ENCODE measurements around the gene OR2T11.
A peak's percentile ranks its signal among the peaks of the same experiment; 100 is the strongest.

Gene OR2T11

DNA sequence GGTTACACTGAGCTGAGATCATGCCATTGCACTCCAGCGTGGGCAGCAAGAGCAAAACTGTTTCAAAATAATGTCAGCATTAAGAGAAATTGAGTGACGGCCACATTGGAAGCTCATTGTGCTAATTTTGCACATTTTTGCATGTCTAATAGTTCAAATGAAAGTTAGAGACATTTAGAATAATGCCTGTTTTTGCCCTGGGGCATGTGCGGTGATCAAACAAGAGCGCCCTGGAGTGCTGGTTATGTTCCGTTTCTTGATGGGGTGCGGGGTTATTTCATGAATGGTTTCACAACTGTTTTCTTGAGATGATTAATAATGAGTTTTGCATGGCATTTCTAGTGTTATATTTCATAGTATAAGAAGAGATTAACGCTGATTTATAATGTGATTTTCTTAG is 13.1 kb downstream of the OR2T11 start:
- Histone ChIP-seq H3F3A (ENCODE audit: insufficient read depth) (no peaks in the 10 kb centered on the region), H3K4me2 (ENCODE audit: low read depth, low read length, poor library complexity, severe bottlenecking) (no peak overlapping the region), H4K20me1 (ENCODE audit: low read depth, low read length) (no peaks in the 10 kb centered on the region), H3K27me3 (ENCODE audit: low read length) (no peaks in the 10 kb centered on the region), H3K27ac (ENCODE audit: low read depth, low read length) (no peak overlapping the region), H3K9ac (ENCODE audit: low read length) (no peak overlapping the region), H3K9me2 (replicated peaks; ENCODE audit: insufficient read depth, low read length) (no peaks in the 10 kb centered on the region), H3K36me3 (ENCODE audit: low read length) (no peaks in the 10 kb centered on the region), H2AFZ (ENCODE audit: low read depth, low read length, severe bottlenecking) (no peak overlapping the region), H3K79me2 (ENCODE audit: insufficient read depth, low read length) (no peaks in the 10 kb centered on the region), H3K4me3 (ENCODE audit: insufficient read depth, low read length, poor library complexity, severe bottlenecking) (no peak overlapping the region), H3K9me3 (ENCODE audit: insufficient read depth, low read length) (no peaks in the 10 kb centered on the region)
- TF ChIP-seq, protein P1, sequence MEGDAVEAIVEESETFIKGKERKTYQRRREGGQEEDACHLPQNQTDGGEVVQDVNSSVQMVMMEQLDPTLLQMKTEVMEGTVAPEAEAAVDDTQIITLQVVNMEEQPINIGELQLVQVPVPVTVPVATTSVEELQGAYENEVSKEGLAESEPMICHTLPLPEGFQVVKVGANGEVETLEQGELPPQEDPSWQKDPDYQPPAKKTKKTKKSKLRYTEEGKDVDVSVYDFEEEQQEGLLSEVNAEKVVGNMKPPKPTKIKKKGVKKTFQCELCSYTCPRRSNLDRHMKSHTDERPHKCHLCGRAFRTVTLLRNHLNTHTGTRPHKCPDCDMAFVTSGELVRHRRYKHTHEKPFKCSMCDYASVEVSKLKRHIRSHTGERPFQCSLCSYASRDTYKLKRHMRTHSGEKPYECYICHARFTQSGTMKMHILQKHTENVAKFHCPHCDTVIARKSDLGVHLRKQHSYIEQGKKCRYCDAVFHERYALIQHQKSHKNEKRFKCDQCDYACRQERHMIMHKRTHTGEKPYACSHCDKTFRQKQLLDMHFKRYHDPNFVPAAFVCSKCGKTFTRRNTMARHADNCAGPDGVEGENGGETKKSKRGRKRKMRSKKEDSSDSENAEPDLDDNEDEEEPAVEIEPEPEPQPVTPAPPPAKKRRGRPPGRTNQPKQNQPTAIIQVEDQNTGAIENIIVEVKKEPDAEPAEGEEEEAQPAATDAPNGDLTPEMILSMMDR (IDR thresholded peaks at IDR 0.05; ENCODE audit: insufficient read depth, low read length, poor library complexity, severe bottlenecking) = no peak
- TF ChIP-seq EZH2phosphoT487 (conservative IDR thresholded peaks at IDR 0.05; ENCODE audit: low read length) = no peak

DNA sequence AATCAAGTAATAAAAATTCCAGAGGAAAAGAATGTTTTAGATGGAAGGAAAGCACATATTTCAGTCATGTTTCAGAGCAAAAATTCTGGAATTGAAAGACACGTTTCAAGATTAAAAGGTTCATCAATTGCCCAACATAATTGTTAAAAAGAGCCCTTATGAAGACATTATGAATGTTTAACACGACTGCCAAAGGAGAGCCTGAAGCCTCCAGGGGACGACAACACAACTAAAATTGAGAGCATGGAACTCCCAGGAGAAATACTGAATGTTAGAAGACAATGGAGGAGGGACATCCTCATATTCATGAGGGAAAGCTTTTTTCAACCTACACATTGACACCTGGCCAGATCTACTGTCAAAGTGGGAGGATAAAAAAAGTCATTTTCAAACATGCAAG is 16.0 kb downstream of the OR2T11 start:
- no peaks in the 10 kb centered on the region for H3K36me3 ChIP-seq (ENCODE audit: low read length)
- H3K9ac ChIP-seq (ENCODE audit: low read length) = no peak overlapping the region
- no peak overlapping the region for H3K4me3 ChIP-seq (ENCODE audit: insufficient read depth, low read length, poor library complexity, severe bottlenecking)
- H3F3A ChIP-seq (ENCODE audit: insufficient read depth) = no peaks in the 10 kb centered on the region
- no peaks in the 10 kb centered on the region for H4K20me1 ChIP-seq (ENCODE audit: low read depth, low read length)
- no peak overlapping the region for H3K4me2 ChIP-seq (ENCODE audit: low read depth, low read length, poor library complexity, severe bottlenecking)
- H3K79me2 ChIP-seq (ENCODE audit: insufficient read depth, low read length) = no peaks in the 10 kb centered on the region
- no peaks in the 10 kb centered on the region for H3K27me3 ChIP-seq (ENCODE audit: low read length)
- no peak overlapping the region for H2AFZ ChIP-seq (ENCODE audit: low read depth, low read length, severe bottlenecking)
- no peak for TF ChIP-seq EZH2phosphoT487 (conservative IDR thresholded peaks at IDR 0.05; ENCODE audit: low read length)
- TF ChIP-seq, protein P1 (IDR thresholded peaks at IDR 0.05; ENCODE audit: insufficient read depth, low read length, poor library complexity, severe bottlenecking) = peak; percentile 78
- no peaks in the 10 kb centered on the region for H3K9me2 ChIP-seq (replicated peaks; ENCODE audit: insufficient read depth, low read length)
- H3K27ac ChIP-seq (ENCODE audit: low read depth, low read length) = no peak overlapping the region
- H3K9me3 ChIP-seq (ENCODE audit: insufficient read depth, low read length) = no peaks in the 10 kb centered on the region

GRCh38 chr1:248618119-248618518 is 16.8 kb downstream of the OR2T11 start:
- Histone ChIP-seq H3K27ac (ENCODE audit: low read depth, low read length) (no peak overlapping the region), H4K20me1 (ENCODE audit: low read depth, low read length) (no peaks in the 10 kb centered on the region), H3K27me3 (ENCODE audit: low read length) (no peaks in the 10 kb centered on the region), H3K9me3 (ENCODE audit: insufficient read depth, low read length) (no peaks in the 10 kb centered on the region), H3K36me3 (ENCODE audit: low read length) (no peaks in the 10 kb centered on the region), H3K9me2 (replicated peaks; ENCODE audit: insufficient read depth, low read length) (no peaks in the 10 kb centered on the region), H3K9ac (ENCODE audit: low read length) (no peak overlapping the region), H3K79me2 (ENCODE audit: insufficient read depth, low read length) (no peaks in the 10 kb centered on the region), H2AFZ (ENCODE audit: low read depth, low read length, severe bottlenecking) (no peak overlapping the region), H3K4me3 (ENCODE audit: insufficient read depth, low read length, poor library complexity, severe bottlenecking) (no peak overlapping the region), H3K4me2 (ENCODE audit: low read depth, low read length, poor library complexity, severe bottlenecking) (no peak overlapping the region), H3F3A (ENCODE audit: insufficient read depth) (no peaks in the 10 kb centered on the region)
- no peak for TF ChIP-seq EZH2phosphoT487 (conservative IDR thresholded peaks at IDR 0.05; ENCODE audit: low read length)
- TF ChIP-seq, protein P1 (IDR thresholded peaks at IDR 0.05; ENCODE audit: insufficient read depth, low read length, poor library complexity, severe bottlenecking) = no peak
